NCI-H2227 (cell line): ENCODE measurements around the gene ZNF512.
A peak's percentile ranks its signal among the peaks of the same experiment; 100 is the strongest.
"Not testable (repeated sequence)": the region's sequence is repeated elsewhere in the genome, so short reads cannot be mapped to it uniquely, and the experiment has no call there.

ENCODE experiments used
- DNase-seq: peaks from one replicate; lab custom pipeline; 2025; ENCODE audit not compliant: unreplicated experiment; lab: John Stamatoyannopoulos, UW

Gene ZNF512

DNA sequence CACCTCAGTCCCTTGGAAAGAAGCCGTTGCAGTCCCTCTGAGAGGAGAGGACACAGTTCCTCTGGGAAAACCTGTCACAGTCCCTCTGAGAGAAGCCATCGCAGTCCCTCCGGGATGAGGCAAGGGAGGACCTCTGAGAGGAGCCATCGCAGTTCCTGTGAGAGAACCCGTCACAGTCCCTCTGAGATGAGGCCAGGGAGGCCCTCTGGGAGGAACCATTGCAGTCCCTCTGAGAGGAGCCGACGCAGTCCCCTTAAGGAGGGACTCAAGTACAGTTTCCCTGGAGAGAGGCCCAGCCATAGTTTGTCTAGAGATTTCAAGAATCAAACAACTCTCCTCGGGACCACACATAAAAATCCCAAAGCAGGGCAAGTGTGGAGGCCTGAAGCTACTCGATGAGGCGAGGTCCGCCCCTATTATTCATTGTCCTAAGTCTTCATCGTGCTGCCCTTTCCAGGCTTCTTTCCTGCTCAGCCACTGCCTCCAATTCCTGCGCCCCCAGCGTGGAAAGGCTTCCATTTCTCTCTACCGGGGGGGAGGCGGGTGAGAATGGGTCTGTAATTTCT, 630 bp upstream of the ZNF512 start:
- no peak for DNase-seq

DNA sequence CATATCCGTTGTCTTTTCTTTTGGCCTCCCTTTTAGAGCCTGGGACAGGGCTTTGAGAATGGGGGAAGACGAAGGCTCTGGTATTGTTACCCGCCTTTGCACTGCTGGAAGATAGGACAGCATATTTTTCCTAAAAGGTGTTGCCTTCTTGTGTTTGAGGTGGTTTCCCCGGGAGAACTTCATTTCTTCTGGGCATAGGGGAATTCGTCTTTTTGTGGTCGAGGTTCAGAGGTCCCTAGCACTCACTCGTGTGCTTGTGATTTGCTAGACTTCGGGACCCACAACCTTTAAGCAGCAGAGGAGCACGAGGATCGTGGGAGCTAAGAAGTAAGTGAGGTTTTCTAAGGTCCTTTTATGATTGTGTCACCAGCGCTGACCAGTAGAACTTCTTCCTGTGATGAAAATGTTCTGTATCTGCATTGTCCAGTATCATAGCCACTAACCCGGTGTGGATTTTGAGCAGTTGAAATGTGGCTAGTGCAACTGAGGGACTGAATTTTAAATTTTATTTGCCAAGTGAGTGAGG, 611 bp downstream of the ZNF512 start:
- DNase-seq: no peak

DNA sequence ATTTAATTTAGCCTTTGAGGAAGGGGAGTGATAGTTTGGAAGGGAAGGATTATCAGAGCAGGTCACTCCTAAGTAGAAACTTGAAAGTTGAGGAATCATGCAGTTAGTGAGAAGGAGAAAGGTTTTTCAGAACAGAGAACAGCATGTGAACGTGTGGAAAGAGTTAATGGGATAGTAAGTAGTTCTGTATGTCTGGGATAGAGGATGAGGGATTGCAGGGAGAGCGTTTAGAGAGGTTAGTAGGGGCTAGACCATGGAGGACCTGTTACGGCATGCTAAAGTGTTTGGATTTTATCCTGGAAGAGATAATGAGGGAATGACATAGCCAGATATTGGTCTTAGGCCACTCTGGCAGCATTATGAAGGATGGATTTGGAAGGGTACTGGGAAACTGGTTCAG, 1.8 kb downstream of the ZNF512 start:
- no peak for DNase-seq

DNA sequence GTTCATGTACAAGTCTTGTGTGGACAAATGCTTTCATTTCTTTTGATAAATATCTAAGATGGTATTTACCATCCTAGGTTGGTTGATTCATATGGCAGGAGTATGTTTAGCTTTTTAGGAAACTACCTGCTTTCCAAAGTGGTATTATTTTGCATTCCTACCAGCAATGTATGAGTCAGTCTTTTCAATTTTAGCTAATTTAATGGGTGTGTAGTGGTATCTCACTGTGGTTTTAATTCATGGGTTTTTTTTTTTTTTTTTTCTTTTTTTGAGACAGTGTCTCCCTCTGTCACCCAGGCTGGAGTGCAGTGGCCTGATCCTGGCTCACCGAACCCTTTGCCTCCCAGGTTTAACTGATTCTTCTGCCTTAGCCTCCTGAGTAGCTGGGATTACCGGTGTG, 4.2 kb downstream of the ZNF512 start:
- DNase-seq: no peak

DNA sequence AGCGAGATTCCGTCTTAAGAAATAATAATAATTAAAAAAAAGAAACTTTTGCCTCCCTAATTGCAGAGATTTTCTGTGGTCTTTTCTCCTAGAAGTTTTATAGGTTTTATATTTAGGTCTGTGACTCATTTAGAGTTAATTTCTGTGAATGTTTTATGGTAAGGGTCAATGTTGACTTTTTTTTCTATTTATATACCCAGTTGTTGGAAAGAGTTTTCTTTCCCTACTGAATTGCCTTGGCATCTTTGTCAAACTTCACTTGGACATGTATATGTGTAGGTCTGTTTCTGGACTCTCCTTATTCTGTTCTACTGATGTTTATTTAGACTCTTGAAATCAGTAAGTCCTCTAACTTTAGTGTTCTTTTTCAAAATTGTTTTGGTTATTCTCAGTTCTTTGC, 5.5 kb downstream of the ZNF512 start:
- no peak for DNase-seq

DNA sequence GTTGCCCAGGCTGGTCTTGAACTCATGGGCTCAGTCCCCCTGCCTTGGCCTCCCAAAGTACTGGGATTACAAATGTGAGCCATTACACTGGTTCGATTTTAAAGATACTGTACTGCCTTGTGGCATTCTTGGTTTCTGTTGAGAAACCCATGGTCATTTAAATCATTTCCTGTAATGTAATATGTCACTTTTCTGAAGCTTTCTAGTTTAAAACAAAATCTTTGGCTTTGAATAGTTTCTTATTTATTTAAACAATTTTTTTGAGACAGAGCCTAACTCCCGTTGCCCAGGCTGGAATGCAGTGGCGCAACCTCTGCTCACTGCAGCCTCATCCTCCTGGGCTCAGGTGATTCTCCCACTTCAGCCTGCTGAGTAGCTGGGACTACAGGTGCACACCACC, 8.9 kb downstream of the ZNF512 start:
- DNase-seq: no peak

DNA sequence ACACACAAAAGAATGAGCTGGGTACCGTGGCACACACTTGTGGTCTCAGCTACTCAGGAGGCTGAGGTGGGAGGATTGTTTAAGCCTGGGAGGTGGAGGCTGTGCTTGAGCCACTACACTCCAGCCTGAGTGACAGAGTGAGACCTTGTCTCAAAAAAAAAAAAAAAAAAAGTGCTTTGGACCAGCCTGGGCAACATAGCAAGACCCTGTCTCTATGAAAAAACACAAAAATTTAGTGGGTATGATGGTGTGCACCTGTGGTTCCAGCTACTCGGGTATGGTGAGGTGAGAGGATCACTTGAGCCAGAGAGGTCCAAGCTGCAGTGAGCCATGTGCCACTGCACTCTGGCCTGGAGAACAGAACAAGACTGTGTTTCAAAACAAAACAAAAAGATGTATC, 10.4 kb downstream of the ZNF512 start:
- DNase-seq: no peak

DNA sequence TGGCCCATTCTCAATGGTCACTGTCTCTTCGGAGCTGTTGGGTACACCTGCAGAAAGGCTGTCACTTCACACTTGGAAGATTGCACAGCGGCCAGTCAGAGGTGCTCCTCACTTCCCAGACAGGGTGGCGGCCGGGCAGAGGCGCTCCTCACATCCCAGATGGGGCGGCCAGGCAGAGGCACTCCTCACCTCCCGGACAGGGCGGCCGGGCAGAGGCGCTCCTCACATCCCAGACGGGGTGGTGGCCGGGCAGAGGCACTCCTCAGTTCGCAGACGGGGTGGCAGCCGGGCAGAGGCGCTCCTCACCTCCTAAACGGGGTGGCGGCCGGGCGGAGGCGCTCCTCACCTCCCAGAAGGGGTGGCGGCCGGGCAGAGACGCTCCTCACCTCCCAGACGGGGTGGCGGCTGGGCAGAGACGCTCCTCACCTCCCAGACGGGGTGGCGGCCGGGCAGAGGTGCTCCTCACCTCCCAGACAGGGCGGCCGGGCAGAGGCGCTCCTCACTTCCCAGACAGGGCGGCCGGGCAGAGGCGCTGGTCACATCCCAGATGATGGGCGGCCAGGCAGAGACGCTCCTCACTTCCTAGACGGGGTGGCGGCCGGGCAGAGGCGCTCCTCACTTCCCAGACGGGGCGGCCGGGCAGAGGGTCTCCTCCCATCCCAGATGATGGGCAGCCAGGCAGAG, 11.3 kb downstream of the ZNF512 start:
- DNase-seq: not testable (repeated sequence)

DNA sequence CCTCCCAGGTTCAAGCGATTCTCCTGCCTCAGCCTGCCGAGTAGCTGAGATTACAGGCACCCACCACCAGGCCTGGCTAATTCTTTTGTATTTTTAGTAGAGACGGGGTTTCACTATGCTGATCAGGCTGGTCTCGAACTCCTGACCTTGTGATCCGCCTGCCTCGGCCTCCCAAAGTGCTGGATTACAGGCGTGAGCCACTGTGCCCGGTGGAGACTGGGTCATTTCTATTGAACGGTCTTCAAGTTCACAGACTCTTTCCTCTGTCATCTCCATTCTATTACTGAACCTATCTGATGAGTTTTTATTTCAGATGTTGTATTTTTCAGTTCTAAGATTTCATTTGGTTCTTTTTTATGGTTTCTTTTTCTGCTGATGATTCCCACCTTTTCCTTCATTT, 12.6 kb downstream of the ZNF512 start:
- not testable (repeated sequence) for DNase-seq

DNA sequence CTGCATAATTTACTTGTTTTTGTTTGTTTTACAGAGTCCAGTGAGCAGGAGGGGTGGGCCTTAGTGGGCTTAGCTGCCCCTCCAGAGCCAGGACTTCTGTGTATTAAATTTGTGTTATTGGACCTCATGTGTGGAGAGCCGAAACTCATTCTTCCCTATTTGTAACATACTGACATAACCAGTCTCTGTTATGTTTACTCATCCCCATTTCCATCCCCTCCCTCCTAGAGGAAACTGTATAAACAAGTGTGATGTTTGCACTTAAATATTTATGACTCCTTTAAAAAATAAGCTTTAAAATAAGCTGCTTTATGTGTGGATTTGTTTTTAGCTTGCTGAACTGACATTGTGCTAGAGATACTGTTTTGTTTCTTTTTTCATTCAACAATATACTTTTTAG, 13.8 kb downstream of the ZNF512 start:
- DNase-seq: no peak

DNA sequence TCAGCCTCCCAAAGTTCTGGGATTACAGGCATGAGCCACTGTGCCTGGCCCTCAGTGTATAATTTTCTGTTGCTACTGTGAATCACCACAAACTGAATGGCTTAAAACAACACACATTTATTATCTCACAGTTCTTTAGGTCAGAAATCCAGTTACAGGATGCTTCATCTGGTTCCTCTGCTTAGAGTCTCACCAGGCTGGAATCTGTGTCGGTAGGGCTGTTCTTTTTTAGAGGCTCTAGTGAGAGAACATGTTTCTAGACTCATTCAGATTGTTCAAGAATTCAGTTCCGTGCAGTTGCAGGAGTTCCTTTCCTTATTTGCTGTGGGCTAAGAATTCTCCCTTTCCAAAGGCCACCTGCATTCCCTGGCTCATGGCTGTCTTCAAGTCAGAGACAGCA, 23.8 kb downstream of the ZNF512 start:
- no peak for DNase-seq

DNA sequence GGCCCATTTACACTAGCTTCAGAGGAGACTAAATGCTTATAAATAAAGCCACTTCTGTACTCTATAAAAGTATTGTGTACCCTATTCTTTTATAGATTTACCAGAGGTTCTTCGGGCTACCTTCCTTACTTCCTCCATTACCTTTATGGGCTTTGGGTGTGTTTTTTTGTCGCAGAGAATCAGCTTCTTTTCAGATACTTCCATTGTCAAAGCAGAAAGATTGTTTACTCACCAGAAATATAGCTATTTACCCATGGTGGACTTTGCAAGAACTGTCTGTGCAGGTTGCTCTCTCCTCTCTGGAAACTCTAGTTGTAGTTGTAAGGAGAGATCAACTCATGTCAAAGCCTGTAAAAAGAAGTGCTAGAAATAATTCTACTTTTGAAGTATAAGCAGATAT, 31.1 kb downstream of the ZNF512 start:
- no peak for DNase-seq

DNA sequence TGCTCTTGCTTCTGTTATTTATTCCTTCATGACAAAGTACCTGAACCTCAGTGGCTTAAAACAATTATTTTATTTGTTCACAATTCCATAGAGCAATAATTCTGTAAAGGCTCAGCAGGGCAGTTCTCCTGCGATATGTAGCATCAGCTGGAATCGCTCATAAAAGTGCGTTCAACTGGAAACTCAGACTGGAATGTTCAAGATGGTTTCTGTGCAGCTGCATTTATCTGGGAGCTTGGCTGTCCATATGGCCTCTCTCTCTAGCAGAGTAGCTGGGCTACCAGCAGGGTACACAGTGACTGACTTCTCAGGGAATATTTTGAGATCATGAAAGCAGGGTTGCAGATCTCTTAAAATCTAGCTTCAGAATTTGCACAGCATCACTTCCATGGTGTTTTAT, 32.5 kb downstream of the ZNF512 start:
- no peak for DNase-seq

DNA sequence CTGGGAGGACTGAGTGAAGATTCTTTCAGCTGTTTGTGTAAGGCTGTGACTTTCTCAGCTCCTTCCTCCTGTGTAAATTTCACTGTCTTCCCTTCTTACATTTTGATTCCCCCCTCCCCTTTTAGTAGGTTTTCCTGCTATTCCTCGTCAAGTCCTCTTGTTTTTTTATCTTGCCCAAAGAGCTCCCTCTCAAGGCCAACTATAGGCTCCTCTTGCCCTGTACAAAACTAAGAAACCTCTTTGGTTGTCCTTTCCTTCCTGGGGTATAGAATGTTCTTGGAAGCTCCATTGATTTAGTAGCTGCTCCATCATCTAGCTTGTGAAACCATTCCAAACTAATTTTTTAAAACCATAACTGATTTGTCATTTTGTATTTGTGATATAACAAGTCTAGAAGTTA, 38.7 kb downstream of the ZNF512 start:
- no peak for DNase-seq

DNA sequence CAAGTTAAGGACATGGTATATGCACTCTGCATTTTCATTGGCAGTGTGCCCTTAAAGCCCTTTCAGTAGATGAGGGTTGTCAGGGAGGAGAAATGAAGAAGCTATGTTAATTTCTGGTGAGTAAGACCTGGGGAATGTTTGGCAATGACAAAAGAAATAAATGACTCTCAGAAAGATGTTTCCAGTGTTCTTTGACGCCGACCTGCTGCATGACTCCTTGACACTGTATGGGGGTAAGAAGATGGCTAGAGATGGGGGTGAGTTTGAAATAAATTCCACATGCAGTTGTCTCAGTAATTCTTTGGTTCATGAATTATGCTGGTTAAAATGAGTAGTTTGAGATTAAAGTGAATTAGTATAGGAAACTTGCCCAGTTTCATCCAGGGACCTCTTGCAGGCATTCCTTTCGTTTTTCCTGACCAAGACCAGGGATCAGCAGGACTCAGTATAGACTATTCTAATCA, 40.1 kb downstream of the ZNF512 start:
- no peak for DNase-seq

DNA sequence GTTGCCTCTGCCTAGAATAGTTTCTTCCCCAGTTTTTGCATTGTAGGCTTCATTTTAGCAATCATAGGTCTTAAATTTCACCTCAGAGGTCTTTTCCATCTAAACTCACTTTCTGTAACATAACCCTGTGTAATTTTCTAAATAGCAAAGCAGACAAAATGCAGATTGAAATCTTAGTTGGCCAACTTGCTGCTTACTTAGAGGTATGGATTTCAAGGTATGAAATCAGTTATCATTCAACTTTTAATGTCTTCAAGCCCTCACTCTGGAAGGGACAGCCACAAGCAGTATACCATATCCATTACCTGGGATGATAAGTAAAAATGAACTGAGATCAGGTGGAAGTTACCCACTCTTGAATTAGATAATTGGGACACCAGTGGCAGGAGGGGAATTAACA, 42.1 kb downstream of the ZNF512 start:
- no peak for DNase-seq

DNA sequence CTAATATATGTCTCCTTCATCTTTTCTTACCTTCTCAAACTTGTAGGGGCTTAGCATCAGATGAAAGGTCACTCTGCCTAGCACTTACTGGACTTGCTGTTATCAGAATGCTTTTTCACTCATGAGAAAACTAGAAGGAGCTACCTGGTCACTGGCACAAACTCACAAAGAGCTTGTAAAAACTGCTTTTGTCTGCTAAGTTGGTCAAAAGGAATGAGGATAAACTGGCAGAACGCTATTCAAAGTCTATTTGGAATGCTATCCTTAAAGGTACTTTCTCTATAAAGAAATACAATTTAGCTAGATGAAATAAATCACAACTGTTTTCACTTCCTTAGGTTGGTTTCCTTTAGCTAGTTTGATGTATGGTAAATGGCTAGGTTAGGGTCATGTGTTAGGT, 43.5 kb downstream of the ZNF512 start:
- not testable (repeated sequence) for DNase-seq

DNA sequence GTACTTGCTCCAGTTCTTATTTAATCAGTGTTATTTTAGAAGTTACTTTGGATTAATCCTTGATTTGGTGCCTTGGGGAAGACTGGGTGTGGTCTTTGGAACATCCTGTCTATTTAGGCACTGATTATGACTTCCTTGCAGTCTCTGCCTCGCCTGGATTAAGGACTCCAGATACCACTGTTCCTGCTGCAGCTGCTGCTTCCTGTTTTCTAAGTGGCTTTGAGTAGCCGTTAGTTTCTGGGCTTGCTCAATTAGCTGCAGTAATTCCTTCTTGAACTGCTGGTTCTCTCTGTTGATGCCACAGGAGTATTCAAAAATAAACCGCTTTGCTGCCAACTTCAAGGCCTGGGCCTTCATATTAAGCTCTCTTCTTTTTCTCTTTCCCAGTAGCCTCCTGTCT, 44.1 kb downstream of the ZNF512 start:
- DNase-seq: not testable (repeated sequence)

DNA sequence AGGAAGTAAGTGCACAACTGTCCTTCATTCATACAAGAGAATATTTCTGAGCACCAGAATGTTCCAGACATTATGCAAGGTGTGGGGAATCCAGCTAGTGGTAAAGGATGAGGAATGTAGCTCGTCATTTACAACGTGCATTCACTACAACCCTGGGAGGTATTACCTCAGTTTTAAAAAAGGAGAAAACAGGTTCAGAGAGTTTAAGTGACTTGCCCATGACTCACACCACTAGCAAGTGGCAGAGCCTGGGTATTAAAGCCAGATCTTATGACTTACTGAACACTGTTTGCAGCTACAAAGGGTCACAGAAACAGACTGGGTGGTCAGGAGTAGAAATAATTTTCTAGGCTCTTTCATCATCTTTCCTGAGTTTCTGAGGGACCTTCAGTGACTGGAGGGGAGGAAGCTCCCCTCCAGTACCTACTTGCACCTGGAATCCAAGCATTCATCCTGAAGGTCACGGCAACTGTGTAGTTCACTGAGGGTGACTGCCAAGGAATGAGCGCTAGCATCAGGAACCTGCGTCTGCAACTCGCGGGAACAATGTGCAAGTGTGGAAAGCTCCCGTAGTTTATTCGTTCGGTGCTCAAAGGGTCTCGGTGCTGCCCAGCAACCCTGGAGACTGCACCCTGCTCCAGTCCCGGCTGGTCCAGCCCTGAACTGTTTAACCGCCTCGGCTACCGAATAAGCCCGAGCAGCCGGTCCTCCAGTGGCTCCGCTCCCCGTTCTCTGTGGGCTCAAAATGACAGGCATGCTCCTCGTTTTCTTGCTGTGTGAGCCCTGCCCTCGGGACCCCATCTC, 45.3 kb downstream of the ZNF512 start:
- peak; percentile 41 for DNase-seq

DNA sequence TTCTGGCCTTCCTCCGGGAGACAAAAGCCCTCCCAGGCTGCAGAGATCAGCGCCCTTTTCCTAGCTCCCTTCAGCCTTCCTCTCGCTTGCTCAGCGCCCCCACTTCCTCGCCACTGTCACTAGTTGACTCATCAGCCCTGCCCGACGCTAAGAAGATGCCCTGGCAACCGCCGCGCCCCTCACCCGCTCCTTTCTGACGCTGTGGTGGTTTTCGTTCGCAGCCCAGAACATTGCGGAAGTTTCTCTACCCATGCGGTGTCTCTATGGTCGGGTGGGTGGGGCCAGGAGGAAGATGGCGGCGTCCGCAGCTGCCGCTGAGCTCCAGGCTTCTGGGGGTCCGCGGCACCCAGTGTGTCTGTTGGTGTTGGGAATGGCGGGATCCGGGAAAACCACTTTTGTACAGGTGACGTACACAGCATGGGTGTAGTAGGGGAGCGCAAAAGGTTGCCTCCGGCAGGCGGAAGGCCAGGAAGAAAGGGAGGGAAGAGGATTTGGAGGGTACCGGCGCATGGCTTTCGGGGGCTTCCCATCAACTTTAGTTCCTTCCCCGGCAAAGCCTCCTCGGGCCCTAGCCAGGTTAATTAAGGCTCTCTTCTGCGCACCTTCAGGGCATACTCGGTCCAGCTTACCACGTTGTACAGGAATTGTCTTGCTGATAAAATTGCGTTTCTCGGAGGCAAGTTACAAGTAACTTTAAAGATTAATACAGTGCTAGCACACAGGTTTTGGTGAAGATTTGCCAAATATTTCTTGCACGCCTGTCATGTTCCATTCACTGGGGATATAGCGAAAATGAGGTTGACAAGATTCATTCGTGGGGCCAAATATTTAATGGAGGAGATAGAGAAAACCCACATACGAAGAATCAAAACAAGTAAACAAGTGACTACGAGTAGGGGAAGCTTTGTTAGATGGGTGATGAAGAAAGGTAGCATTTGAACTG, 46.2 kb downstream of the ZNF512 start, which contains the start of the genes CCDC121 and GPN1:
TSS of gene CCDC121 (minus strand) at position 246 of the 943 bp plus-strand sequence. CDS start 1,213 bp downstream, outside the sequence.
TSS of gene GPN1 (plus strand) at position 284 of the 943 bp plus-strand sequence. CDS start at position 293, 9 bp downstream.
- DNase-seq: peak; percentile 91

DNA sequence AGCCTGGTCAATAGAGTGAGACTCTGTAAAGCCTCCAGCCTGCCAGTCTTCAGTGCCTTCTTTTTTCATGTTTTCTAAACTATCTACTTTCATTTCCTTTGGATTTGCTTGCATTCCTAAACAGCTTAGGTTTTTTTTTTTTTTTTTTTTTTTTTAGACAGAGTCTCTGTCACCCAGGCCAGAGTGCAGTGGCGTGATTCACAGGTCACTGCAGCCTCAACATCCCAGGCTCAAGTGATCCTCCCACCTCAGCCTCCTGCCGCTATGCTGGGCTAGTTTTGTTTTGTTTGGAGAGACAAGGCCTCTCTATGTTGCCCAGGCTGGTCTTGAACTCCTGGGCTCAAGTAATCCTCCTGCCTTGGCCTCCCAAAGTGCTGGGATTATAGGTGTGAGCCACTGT, 47.4 kb downstream of the ZNF512 start:
- DNase-seq: not testable (repeated sequence)
